Kidney (tissue), 14 donors: Measurements from ENCODE around the gene SLC35F1. TPM values are rescaled to one million over a fixed set of nuclear protein-coding genes. Genes with fewer than 3 reads are reported as not detected.

ENCODE experiments used
- DNase-seq, 5 donors: peaks; one replicate each; pipeline ENCODE4 v3.0.0-alpha.2; 2013 to 2020
- FAIRE-seq: peaks from 2 replicates; lab custom pipeline; 2012; peaks lifted over from hg19 to GRCh38; lab: Jason Lieb, UNC
- H3K27ac ChIP-seq, 2 donors: one replicate each; pipeline ENCODE4 v1.7.0; 2013; ENCODE audit warnings: low read depth in 2 of 2, low read length in 2 of 2, inconsistent platforms in 1 of 2
- H3K27me3 ChIP-seq: one replicate; pipeline ENCODE4 v1.7.1; 2013; ENCODE audit warnings: low read length, inconsistent platforms; ENCODE audit not compliant: control insufficient read depth, insufficient read depth
- H3K36me3 ChIP-seq, 3 donors: one replicate each; pipeline versions ENCODE4 v1.7.0 to v1.7.1; 2013; ENCODE audit warnings: low read length in 3 of 3, control low read depth in 1 of 3, inconsistent platforms in 1 of 3; ENCODE audit not compliant: insufficient read depth in 3 of 3, control insufficient read depth in 2 of 3
- H3K4me1 ChIP-seq, 3 donors: one replicate each; pipeline versions ENCODE4 v1.7.0 to v1.7.1; 2013; ENCODE audit warnings: low read length in 3 of 3, inconsistent platforms in 1 of 3, low read depth in 1 of 3; ENCODE audit not compliant: control insufficient read depth in 2 of 3, insufficient read depth in 2 of 3
- H3K4me3 ChIP-seq, 3 donors: one replicate each; pipeline versions ENCODE4 v1.7.0 to v1.8.1; 2013; ENCODE audit warnings: low read length in 3 of 3, control low read depth in 1 of 3, inconsistent platforms in 1 of 3
- H3K9ac ChIP-seq, 3 donors: one replicate each; pipeline versions ENCODE4 v1.7.0 to v1.7.1; 2013; ENCODE audit warnings: low read length in 3 of 3, control low read depth in 1 of 3, inconsistent platforms in 1 of 3
- H3K9me3 ChIP-seq, 3 donors: one replicate each; pipeline versions ENCODE4 v1.7.0 to v1.7.1; 2013; ENCODE audit warnings: low read length in 3 of 3, control low read depth in 1 of 3, inconsistent platforms in 1 of 3; ENCODE audit not compliant: control insufficient read depth in 2 of 3, insufficient read depth in 1 of 3
- intact Hi-C: fragments of 100-400 bp; cut with DNase I; formaldehyde crosslinking; loops from one replicate; pipeline ENCODE4 v1.11.1; 2022
- polyA plus RNA-seq: library from polyadenylated mRNA; stranded (reverse); fragments of 350-450 nt; fragmentation: Illumina TruSeq; extraction: RNeasy Lipid Tissue Mini Kit (QIAGEN cat#74804); gene quantifications from one replicate; pipeline ENCODE4 v1.2.3, GENCODE V29; 2014; ENCODE audit warnings: low read depth, low replicate concordance; ENCODE audit not compliant: insufficient read depth
- total RNA-seq: library from RNA; stranded (reverse); fragmentation: NEBNext Ultra II Directional; extraction: Animal tissue kit (Norgen Biotek cat#: 25700); gene quantifications from one replicate; pipeline ENCODE4 v1.2.1, GENCODE V29; 2021
- TF ChIP-seq, protein P1 (sequence below): IDR thresholded peaks from 3 replicates; pipeline ENCODE4 v1.5.1; 2012; ENCODE audit warnings: mild to moderate bottlenecking, moderate library complexity, borderline replicate concordance; ENCODE audit not compliant: insufficient read depth; ENCODE audit errors: extremely low read depth
- donor health status: control.
- donor health status: control.
- donor health status: control.
- donor health status: control.
- donor health status: control.
- donor health status: DM: yes; HTN: yes; CAD: no.
- donor health status: Normal renal cell carcinoma (clear cell type).

SLC35F1 gene
- total and polyA plus RNA-seq, 2 donors from 2014 or later = 0.28 to 0.63 TPM

DNA sequence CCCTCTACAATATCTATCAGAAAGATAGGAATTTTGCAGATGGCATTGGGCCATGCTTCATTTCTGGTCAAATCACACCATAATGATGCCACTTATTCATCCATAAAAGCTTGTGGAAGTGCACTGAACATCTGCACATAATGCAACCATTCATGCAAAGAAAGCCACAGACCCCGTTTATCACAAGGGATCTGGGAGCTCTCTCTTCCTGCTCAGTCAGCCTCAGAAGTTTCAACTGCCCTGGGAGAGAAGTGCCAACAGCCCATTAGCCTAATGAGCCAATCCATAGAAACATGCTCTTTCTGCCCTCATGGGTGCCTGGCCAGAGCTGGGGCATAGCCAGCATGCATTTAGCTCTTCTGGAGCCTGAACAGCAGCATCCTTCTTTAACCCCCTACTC is 85.8 kb downstream of the SLC35F1 start:
- DNase-seq = peak in 1 of 5 donors; percentile 8
- Histone ChIP-seq H3K9ac (no peak overlapping the region), H3K27me3 (no peaks in the 10 kb centered on the region), H3K4me1 (no peaks in the 10 kb centered on the region), H3K4me3 (no peak overlapping the region), H3K27ac (no peak overlapping the region), H3K9me3 (no peaks in the 10 kb centered on the region), H3K36me3 (no peaks in the 10 kb centered on the region)
- TF ChIP-seq, protein P1, sequence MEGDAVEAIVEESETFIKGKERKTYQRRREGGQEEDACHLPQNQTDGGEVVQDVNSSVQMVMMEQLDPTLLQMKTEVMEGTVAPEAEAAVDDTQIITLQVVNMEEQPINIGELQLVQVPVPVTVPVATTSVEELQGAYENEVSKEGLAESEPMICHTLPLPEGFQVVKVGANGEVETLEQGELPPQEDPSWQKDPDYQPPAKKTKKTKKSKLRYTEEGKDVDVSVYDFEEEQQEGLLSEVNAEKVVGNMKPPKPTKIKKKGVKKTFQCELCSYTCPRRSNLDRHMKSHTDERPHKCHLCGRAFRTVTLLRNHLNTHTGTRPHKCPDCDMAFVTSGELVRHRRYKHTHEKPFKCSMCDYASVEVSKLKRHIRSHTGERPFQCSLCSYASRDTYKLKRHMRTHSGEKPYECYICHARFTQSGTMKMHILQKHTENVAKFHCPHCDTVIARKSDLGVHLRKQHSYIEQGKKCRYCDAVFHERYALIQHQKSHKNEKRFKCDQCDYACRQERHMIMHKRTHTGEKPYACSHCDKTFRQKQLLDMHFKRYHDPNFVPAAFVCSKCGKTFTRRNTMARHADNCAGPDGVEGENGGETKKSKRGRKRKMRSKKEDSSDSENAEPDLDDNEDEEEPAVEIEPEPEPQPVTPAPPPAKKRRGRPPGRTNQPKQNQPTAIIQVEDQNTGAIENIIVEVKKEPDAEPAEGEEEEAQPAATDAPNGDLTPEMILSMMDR = no peak
- intact Hi-C loops = no loop called here
- no peak for FAIRE-seq

DNA sequence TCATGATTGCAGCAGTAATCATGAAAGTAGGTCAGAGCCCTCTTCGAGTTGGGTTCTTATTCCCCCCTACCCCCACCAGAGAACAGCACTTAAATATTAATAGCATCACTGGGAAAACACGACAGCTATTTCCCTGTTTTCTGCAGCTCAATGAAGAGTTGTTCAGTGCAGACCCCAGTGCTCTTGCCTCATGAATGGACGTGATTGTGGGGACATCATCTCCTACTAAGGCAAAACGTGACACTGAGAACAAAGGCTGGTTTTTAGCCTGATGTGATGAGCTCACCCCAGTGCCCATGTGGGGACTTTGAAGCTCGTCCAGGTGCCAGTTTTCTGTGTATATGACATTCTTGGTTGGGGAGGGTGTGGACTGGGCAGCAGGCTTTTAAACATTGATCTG is 105.9 kb downstream of the SLC35F1 start:
- FAIRE-seq = no peak
- intact Hi-C loops = no loop called here
- TF ChIP-seq, protein P1 = no peak
- H3K9me3 ChIP-seq = no peaks in the 10 kb centered on the region
- no peak for DNase-seq
- H3K4me3 ChIP-seq = no peak overlapping the region
- no peaks in the 10 kb centered on the region for H3K27me3 ChIP-seq
- no peaks in the 10 kb centered on the region for H3K36me3 ChIP-seq
- H3K4me1 ChIP-seq = no peaks in the 10 kb centered on the region
- no peak overlapping the region for H3K27ac ChIP-seq
- no peak overlapping the region for H3K9ac ChIP-seq

DNA sequence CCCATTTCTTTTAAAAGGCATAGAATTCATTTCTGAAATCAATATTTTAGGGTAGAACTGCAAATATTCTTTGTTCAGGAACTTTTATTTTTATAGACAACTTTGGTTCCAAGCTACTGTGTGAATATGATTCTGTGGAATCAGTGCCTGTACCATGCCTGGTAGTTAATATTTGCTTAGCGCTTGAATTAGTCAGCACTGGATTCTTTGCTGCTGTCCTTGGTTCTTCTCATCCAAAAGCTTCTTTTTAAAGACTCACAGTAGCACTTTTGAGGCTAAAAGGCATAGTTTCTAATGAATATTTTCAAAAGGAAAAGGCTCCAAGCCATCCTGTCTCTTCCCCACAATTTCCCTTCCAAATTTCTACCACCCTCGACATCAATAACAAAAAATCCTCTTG is 109.5 kb downstream of the SLC35F1 start:
- intact Hi-C loops = no loop called here
- Histone ChIP-seq H3K9ac (no peak overlapping the region), H3K9me3 (no peaks in the 10 kb centered on the region), H3K27ac (no peak overlapping the region), H3K4me3 (no peak overlapping the region), H3K36me3 (no peaks in the 10 kb centered on the region), H3K27me3 (no peaks in the 10 kb centered on the region), H3K4me1 (no peaks in the 10 kb centered on the region)
- DNase-seq = no peak
- FAIRE-seq = no peak
- TF ChIP-seq, protein P1 = no peak

DNA sequence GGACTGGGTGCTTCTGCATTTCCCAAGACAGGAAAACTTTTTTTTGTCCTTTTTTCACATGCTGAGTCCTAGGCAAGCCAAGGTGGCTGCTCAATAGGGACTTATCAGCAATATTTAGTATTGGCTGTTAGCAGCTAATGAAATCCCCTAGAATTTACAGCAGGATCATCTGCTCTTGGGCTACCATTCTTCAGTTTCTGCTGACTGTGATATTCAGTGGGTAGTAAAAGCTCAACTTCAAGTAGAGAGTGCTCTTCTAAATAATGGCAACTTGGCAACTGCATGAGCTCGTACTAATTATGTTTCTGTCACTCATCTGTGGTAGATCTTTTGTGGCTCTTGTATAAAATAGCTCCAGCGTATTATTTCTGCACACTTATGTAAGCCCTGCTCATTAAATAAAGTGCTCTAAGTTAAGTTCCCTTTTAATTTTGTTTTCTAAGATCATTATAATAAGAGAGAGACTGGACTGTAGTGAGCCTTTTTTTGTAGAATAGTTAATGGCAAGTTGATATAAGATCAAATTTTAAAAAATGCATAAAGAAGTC is 110.3 kb downstream of the SLC35F1 start:
- H3K4me3 ChIP-seq = no peak overlapping the region
- FAIRE-seq (no peak), DNase-seq (no peak)
- H3K36me3 ChIP-seq = no peaks in the 10 kb centered on the region
- TF ChIP-seq, protein P1 = no peak
- no peak overlapping the region for H3K27ac ChIP-seq
- H3K4me1 ChIP-seq = no peaks in the 10 kb centered on the region
- intact Hi-C loops = no loop called here
- no peak overlapping the region for H3K9ac ChIP-seq
- H3K27me3 ChIP-seq = no peaks in the 10 kb centered on the region
- H3K9me3 ChIP-seq = no peaks in the 10 kb centered on the region
